OCI-LY3 (cell line): ENCODE data around the gene LYPD6.

Experiments
- CTCF ChIP-seq: fragments of 200-600, 300-600 bp; sonication (generic); IDR thresholded peaks from 2 replicates; pipeline ENCODE4 v1.5.1; 2014; ENCODE audit warnings: antibody characterized with exemption, low read length, low read depth
- EZH2phosphoT487 ChIP-seq: fragments of 200-600 bp; shearing (Covaris generic); IDR thresholded peaks from 2 replicates; pipeline ENCODE4 v1.6.1; 2018; ENCODE audit warnings: antibody characterized with exemption, mixed run types, low read depth

GRCh38 chr2:149313512-149313972 lies 16.8 kb upstream of the LYPD6 start:
- TF ChIP-seq CTCF = peak; percentile 75
- no peak for TF ChIP-seq EZH2phosphoT487
